Nucleus accumbens (tissue), 56 donors: ENCODE measurements around the gene STK32C.
"Not testable (repeated sequence)": the region's sequence is repeated elsewhere in the genome, so short reads cannot be mapped to it uniquely, and the experiment has no call there.

Experiments
- DNase-seq, 56 donors: peaks; one replicate each; lab custom pipeline; 2025; lab: John Stamatoyannopoulos, UW

Gene STK32C

GRCh38 chr10:132223156-132223590 lies 84.6 kb downstream of the STK32C start:
- peak in 53 of 56 donors; percentile 6 to 83 (median 56) for DNase-seq

GRCh38 chr10:132222726-132223125 lies 85.0 kb downstream of the STK32C start:
- no peak for DNase-seq

- DNase-seq: not testable (repeated sequence)
Observed at GRCh38 chr10:132220996-132221395, 86.8 kb downstream of the STK32C start.

GRCh38 chr10:132220061-132220460 lies 87.7 kb downstream of the STK32C start:
- DNase-seq: no peak

GRCh38 chr10:132219486-132219885 lies 88.3 kb downstream of the STK32C start:
- DNase-seq: no peak

- not testable (repeated sequence) for DNase-seq
Observed at GRCh38 chr10:132216441-132216840, 91.3 kb downstream of the STK32C start.

- no peak for DNase-seq
Observed at GRCh38 chr10:132213917-132214316, 93.8 kb downstream of the STK32C start.

- DNase-seq: no peak
Observed at GRCh38 chr10:132212816-132213215, 94.9 kb downstream of the STK32C start.

- no peak for DNase-seq
Observed at GRCh38 chr10:132211246-132211645, 96.5 kb downstream of the STK32C start.

- no peak for DNase-seq
Observed at GRCh38 chr10:132210766-132211165, 97.0 kb downstream of the STK32C start.

GRCh38 chr10:132209978-132210530 lies 97.7 kb downstream of the STK32C start:
- no peak for DNase-seq

GRCh38 chr10:132209130-132209529 lies 98.6 kb downstream of the STK32C start:
- no peak for DNase-seq

GRCh38 chr10:132208462-132209050 lies 99.2 kb downstream of the STK32C start:
- DNase-seq: no peak

GRCh38 chr10:132207536-132208461 lies 100.0 kb downstream of the STK32C start:
- no peak for DNase-seq

GRCh38 chr10:132206806-132207535 lies 100.8 kb downstream of the STK32C start:
- no peak for DNase-seq

GRCh38 chr10:132206377-132206745 lies 101.4 kb downstream of the STK32C start:
- no peak for DNase-seq

GRCh38 chr10:132205650-132206376 lies 101.9 kb downstream of the STK32C start:
- DNase-seq: no peak

GRCh38 chr10:132204781-132205473 lies 102.8 kb downstream of the STK32C start:
- DNase-seq: no peak

- DNase-seq: no peak
Observed at GRCh38 chr10:132204078-132204780, 103.5 kb downstream of the STK32C start.
